Right kidney (tissue), 1 donor: ENCODE data around the gene RAB17.
"Not testable (repeated sequence)": the region's sequence is repeated elsewhere in the genome, so short reads cannot be mapped to it uniquely, and the experiment has no call there.

ENCODE experiments used
- DNase-seq: peaks from one replicate; pipeline ENCODE4 v3.0.0-alpha.2; 2016

The RAB17 gene

GRCh38 chr2:237599465-237600110, 9.1 kb upstream of the RAB17 start:
- DNase-seq, result no peak

DNA sequence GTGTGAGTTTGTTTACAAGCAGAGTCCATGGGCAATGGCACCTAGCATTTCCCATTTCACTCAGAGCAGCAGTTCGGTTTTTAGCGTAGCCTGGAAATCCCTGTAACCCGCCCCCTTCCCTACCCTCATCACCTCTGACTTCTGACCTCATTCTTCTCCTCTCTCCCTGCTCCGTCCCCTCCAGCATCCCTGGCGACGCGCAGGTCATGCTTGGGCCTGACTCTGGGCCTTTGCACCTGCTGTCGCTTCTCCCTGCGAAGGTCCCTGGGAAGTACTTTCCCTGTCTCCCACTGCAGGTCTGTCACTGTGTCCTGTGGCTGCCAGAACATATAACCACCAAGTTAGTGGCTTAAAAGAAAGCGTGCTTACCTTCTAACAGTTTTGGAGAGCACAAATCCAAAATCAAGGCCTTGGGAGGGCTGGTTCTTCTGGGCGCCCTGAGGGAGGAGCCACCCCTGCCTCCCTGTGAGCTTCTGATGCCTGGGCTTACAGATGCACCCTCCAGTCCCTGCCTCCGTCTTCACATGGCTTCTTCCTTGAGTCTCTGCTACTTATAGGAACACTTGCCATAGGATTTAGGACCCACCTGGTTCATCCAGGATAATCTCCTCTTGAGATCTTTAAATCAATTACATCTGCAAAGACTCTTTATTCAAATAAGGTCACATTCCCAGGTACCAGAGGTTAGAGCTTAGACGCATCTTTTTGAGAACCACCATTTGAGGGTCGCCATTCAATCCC, 8.1 kb upstream of the RAB17 start:
- DNase-seq, result no peak

DNA sequence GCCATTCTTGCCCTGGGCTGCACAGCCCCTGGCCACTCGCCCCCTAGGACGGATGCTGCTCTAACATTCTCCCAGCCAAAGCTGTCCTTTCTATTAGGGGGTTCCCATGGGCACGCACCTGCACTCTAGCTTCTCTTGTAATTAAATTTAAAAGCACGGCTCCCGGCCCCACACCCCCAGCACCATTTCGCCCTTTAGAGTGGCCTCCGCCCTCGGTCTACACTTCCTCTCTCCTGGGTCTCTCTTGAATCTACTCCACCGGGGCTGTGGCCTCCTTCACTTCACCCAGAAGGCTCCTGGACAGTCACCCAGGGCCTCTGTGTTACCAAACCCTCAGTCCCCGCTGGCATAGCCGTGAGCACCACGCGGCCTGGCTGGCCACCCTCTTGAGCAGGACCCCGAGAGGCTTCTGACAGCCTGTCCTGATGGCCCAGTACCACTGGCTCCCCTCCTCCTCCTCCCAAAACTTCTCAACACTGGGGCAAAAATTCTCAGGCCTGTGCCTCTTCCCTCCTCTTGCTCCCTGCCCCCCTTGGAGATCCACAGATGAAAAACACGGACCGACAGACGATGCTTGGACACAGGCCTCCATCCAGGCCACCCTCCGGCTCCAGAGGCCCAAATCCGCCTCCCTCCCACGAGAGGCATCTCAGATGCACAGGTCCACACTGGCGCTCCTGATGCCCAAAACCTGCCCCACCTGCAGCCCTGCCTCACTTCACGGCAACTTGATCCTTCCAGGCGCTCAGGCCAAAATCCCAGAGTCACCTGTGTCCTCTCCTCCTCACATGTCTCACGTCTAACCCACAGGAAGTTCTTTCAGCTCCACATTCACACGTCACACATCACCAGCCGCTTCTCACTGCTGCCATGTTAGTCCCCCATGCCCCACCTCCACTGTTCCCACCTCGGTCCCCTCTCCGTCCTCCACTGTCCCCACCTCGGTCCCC, 6.9 kb upstream of the RAB17 start:
- no peak for DNase-seq

- no peak for DNase-seq
Observed at GRCh38 chr2:237596520-237597195, 6.1 kb upstream of the RAB17 start.

GRCh38 chr2:237595829-237596519, 5.4 kb upstream of the RAB17 start:
- not testable (repeated sequence) for DNase-seq

GRCh38 chr2:237594514-237594871, 4.0 kb upstream of the RAB17 start:
- DNase-seq, result no peak

DNA sequence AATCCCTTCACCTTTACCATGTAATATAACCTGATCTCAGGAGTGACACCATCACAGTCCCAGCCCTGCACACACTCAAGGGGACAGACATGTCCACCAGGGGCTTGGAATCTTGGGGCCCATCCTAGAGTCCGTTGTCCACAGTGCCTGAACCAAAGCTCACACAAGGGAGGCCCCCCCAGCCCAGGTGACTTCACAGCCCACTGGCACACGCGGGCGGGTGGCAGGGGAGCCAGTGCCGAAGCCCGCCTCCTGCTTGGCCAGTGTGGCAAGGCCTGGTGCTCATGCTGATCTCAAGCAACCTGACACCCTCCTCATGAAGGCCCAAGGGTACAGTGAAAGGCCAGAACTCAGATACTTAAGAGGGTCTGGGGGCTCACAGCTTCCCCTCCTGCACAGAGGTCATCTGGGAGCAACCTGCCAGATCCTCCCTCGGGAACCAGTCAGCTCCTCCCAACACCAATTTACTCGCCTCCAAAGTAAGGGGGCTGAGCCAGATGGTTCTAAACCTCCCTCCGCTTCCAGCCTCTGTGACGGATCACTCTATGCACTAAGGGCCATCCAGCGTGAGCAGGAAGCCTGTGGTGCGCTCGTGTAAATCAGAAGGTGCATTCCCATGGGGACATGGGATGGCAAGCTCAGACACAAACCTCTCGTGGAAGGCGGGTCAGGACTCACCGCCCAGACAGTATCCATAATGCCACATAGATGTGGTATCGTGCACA, 3.2 kb upstream of the RAB17 start:
- no peak for DNase-seq

DNA sequence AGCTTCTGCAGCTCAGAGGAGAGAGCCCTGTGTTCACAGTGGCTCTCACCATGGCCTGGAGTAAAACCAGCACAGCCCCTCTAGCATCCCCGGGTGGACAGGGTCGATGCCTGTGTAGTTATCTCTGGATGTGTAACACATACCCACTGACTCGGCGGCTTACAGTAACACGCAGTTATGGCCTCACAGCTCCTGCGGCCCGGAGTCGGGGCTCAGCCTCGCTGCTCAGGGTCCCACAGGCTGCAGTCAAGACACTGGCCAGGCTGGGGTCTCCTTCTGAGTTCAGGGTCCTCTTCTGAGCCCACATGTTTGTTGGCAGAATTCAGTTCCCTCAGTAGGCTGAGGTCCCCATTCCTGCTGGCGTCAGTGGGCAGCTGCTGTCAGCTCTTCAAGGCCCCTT, 2.5 kb upstream of the RAB17 start:
- DNase-seq, result no peak

GRCh38 chr2:237592425-237592980, 2.0 kb upstream of the RAB17 start:
- DNase-seq, result no peak

- DNase-seq, result no peak
Observed at GRCh38 chr2:237591141-237591881, 777 bp upstream of the RAB17 start.

- no peak for DNase-seq
Observed at GRCh38 chr2:237588044-237588696, 2.4 kb downstream of the RAB17 start.

DNA sequence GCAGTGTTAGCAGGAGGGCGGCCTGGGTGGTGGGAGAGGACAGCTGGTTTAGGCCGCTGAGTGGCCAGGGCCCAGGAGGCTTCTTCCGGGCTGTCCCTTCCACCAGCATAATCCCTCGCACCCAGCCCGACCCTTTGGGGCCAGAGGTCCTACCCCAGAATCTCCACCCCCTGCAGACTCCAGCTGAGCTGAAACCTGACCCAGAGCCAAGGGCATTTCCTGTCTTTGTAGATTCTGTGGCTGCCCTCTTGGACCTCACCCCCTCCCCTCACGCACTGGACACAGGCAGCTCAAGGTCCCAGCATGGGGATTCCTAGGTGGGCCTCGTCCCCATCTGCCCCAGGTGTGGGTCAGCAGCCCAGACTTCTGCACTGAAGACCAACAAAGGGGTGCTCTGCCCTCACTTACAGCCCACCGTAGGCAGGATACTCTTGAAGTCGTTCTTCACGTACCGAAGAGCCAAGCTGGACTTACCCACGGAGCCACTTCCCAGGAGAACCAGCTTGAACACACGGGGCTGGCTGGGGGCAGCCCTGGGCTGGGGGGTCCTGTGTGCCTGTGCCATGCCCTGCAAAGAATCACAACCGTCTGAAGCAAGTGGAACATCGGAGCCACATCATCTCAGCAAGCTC, 4.8 kb downstream of the RAB17 start:
- no peak for DNase-seq

- no peak for DNase-seq
Observed at GRCh38 chr2:237583385-237584295, 6.9 kb downstream of the RAB17 start.

GRCh38 chr2:237581751-237582746, 8.5 kb downstream of the RAB17 start:
- DNase-seq, result peak; percentile 81

- no peak for DNase-seq
Observed at GRCh38 chr2:237581326-237581725, 9.2 kb downstream of the RAB17 start.
